ENCODE measurements around the gene RELL1. TPM values are rescaled to one million over a fixed set of nuclear protein-coding genes. Genes with fewer than 3 reads are reported as not detected.

The RELL1 gene
- total RNA-seq, 1 donor from 2014 or later = 23.1 TPM

DNA sequence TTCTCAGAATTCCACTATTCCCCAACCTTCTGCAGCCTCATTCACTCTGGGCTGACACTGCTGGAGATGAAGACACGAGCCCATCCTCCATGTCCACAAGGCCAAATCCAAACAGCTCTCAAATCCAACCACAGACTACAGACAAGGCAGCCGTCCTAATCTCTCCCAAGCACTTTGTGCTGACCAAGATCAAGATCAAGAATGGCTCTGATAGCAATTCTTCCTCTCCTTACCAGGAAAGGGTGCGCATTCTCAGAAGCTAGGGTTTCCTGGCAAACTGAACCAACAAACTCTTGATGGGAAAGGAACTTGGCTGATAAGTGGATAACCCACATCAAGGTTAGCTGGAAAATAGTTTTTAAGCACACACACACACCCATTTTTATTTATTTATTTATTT, 26.5 kb downstream of the RELL1 start:
- peaks cover 20% of the 10 kb centered on the region for H3K4me1 ChIP-seq (ENCODE audit: insufficient read depth, low read length)
- Mint-ChIP-seq H3K4me1 (ENCODE audit: low read depth, unreplicated experiment) (peaks cover 34% of the 10 kb centered on the region), H3K27ac (ENCODE audit: unreplicated experiment) (no peak overlapping the region), H3K36me3 (ENCODE audit: low read depth, unreplicated experiment) (peaks cover 16% of the 10 kb centered on the region), H3K9me3 (ENCODE audit: unreplicated experiment) (peaks cover 5% of the 10 kb centered on the region), H3K4me3 (ENCODE audit: unreplicated experiment) (no peak overlapping the region), H3K27me3 (ENCODE audit: low read depth, unreplicated experiment) (no peaks in the 10 kb centered on the region)
- H2AFZ ChIP-seq (ENCODE audit: low read depth, low read length) = no peak overlapping the region
- no peak overlapping the region for H3K4me3 ChIP-seq (ENCODE audit: insufficient read depth, low read depth, low read length)
- no peaks in the 10 kb centered on the region for H3K36me3 ChIP-seq (ENCODE audit: insufficient read depth, low read length)
- H3K9ac ChIP-seq (ENCODE audit: low read length) = no peak overlapping the region
- TF ChIP-seq EZH2 (IDR thresholded peaks at IDR 0.05; ENCODE audit: insufficient read depth, low read length) = no peak
- TF ChIP-seq, protein P1, sequence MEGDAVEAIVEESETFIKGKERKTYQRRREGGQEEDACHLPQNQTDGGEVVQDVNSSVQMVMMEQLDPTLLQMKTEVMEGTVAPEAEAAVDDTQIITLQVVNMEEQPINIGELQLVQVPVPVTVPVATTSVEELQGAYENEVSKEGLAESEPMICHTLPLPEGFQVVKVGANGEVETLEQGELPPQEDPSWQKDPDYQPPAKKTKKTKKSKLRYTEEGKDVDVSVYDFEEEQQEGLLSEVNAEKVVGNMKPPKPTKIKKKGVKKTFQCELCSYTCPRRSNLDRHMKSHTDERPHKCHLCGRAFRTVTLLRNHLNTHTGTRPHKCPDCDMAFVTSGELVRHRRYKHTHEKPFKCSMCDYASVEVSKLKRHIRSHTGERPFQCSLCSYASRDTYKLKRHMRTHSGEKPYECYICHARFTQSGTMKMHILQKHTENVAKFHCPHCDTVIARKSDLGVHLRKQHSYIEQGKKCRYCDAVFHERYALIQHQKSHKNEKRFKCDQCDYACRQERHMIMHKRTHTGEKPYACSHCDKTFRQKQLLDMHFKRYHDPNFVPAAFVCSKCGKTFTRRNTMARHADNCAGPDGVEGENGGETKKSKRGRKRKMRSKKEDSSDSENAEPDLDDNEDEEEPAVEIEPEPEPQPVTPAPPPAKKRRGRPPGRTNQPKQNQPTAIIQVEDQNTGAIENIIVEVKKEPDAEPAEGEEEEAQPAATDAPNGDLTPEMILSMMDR (IDR thresholded peaks at IDR 0.05; ENCODE audit: insufficient read depth, low read depth, low read length) = no peak
- H3K27me3 ChIP-seq (ENCODE audit: insufficient read depth, low read length) = no peaks in the 10 kb centered on the region
- H4K20me1 ChIP-seq (ENCODE audit: insufficient read depth, low read length) = peaks cover 10% of the 10 kb centered on the region
- H3K27ac ChIP-seq (ENCODE audit: low read depth, low read length) = no peak overlapping the region
- H3K4me2 ChIP-seq (ENCODE audit: low read length) = no peak overlapping the region
- FAIRE-seq = no peak
- peaks cover 26% of the 10 kb centered on the region for H3K79me2 ChIP-seq (ENCODE audit: insufficient read depth, low read length)
- no peak for DNase-seq (ENCODE audit: low read depth)
- H3K9me3 ChIP-seq (ENCODE audit: insufficient read depth, low read depth, low read length) = no peaks in the 10 kb centered on the region

DNA sequence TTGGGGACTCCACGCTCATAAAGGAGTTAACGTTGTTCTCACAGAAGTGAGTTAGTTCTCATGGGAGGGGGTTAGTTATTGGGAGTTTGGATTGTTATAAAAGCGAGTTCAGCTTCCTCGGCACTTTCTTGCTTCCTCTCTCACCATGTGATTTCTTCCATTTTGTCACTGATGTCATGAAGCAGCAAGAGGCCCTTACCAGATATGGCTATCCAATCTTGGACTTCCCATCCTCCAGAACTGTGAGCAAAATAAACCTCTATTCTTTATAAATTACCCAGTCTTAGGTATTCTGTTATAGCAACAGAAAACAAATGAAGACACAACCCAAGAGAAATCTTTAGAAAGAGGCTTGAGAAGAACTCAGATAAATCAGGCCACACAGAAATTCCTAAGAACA, 29.5 kb downstream of the RELL1 start:
- H3K4me3 Mint-ChIP-seq (ENCODE audit: unreplicated experiment) = no peak overlapping the region
- H2AFZ ChIP-seq (ENCODE audit: low read depth, low read length) = no peak overlapping the region
- no peak overlapping the region for H3K27ac ChIP-seq (ENCODE audit: low read depth, low read length)
- DNase-seq (ENCODE audit: low read depth) (no peak), FAIRE-seq (no peak)
- no peak overlapping the region for H3K27ac Mint-ChIP-seq (ENCODE audit: unreplicated experiment)
- peaks cover 10% of the 10 kb centered on the region for H4K20me1 ChIP-seq (ENCODE audit: insufficient read depth, low read length)
- H3K4me3 ChIP-seq (ENCODE audit: insufficient read depth, low read depth, low read length) = no peak overlapping the region
- no peaks in the 10 kb centered on the region for H3K27me3 Mint-ChIP-seq (ENCODE audit: low read depth, unreplicated experiment)
- peaks cover 8% of the 10 kb centered on the region for H3K4me1 ChIP-seq (ENCODE audit: insufficient read depth, low read length)
- peaks cover 20% of the 10 kb centered on the region for H3K36me3 Mint-ChIP-seq (ENCODE audit: low read depth, unreplicated experiment)
- H3K36me3 ChIP-seq (ENCODE audit: insufficient read depth, low read length) = no peaks in the 10 kb centered on the region
- H3K4me1 Mint-ChIP-seq (ENCODE audit: low read depth, unreplicated experiment) = peaks cover 12% of the 10 kb centered on the region
- no peak for TF ChIP-seq EZH2 (IDR thresholded peaks at IDR 0.05; ENCODE audit: insufficient read depth, low read length)
- TF ChIP-seq, protein P1 (IDR thresholded peaks at IDR 0.05; ENCODE audit: insufficient read depth, low read depth, low read length) = no peak
- H3K27me3 ChIP-seq (ENCODE audit: insufficient read depth, low read length) = no peaks in the 10 kb centered on the region
- H3K9ac ChIP-seq (ENCODE audit: low read length) = no peak overlapping the region
- H3K4me2 ChIP-seq (ENCODE audit: low read length) = no peak overlapping the region
- peaks cover 9% of the 10 kb centered on the region for H3K9me3 Mint-ChIP-seq (ENCODE audit: unreplicated experiment)
- no peaks in the 10 kb centered on the region for H3K9me3 ChIP-seq (ENCODE audit: insufficient read depth, low read depth, low read length)
- peaks cover 22% of the 10 kb centered on the region for H3K79me2 ChIP-seq (ENCODE audit: insufficient read depth, low read length)

DNA sequence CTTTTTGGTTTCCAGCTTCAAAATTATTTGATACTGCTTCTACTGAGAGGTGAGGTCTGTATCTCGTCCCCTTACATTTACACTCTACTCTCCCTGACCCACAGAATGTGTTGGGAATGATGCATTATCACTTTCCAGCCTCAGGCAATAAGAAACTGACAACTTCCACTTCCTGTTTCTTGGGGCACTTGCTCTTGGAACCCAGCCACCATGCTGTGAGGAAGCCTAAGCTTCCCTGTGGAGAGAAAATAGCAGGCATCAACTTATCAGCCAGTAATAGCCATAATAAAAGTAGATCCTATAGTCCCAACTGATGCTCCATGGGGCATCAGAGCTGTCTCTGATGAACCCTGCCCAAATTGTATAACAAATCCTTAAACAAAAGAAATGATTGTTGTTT, 32.6 kb downstream of the RELL1 start:
- no peaks in the 10 kb centered on the region for H3K27me3 Mint-ChIP-seq (ENCODE audit: low read depth, unreplicated experiment)
- peaks cover 18% of the 10 kb centered on the region for H3K36me3 Mint-ChIP-seq (ENCODE audit: low read depth, unreplicated experiment)

More for the DNA sequence above, 32.6 kb downstream of the RELL1 start:
- no peak overlapping the region for H3K9ac ChIP-seq (ENCODE audit: low read length)
- H3K4me1 ChIP-seq (ENCODE audit: insufficient read depth, low read length) = peaks cover 5% of the 10 kb centered on the region
- H3K27me3 ChIP-seq (ENCODE audit: insufficient read depth, low read length) = no peaks in the 10 kb centered on the region
- H4K20me1 ChIP-seq (ENCODE audit: insufficient read depth, low read length) = peaks cover 6% of the 10 kb centered on the region
- H3K36me3 ChIP-seq (ENCODE audit: insufficient read depth, low read length) = no peaks in the 10 kb centered on the region
- Mint-ChIP-seq H3K4me3 (ENCODE audit: unreplicated experiment) (no peak overlapping the region), H3K4me1 (ENCODE audit: low read depth, unreplicated experiment) (peaks cover under 1% of the 10 kb centered on the region), H3K9me3 (ENCODE audit: unreplicated experiment) (peaks cover 9% of the 10 kb centered on the region), H3K27ac (ENCODE audit: unreplicated experiment) (no peak overlapping the region)
- no peak overlapping the region for H3K4me3 ChIP-seq (ENCODE audit: insufficient read depth, low read depth, low read length)
- no peak overlapping the region for H2AFZ ChIP-seq (ENCODE audit: low read depth, low read length)
- H3K27ac ChIP-seq (ENCODE audit: low read depth, low read length) = no peak overlapping the region
- no peak overlapping the region for H3K4me2 ChIP-seq (ENCODE audit: low read length)
- FAIRE-seq = no peak
- no peak for TF ChIP-seq EZH2 (IDR thresholded peaks at IDR 0.05; ENCODE audit: insufficient read depth, low read length)
- TF ChIP-seq, protein P1 (IDR thresholded peaks at IDR 0.05; ENCODE audit: insufficient read depth, low read depth, low read length) = no peak
- H3K9me3 ChIP-seq (ENCODE audit: insufficient read depth, low read depth, low read length) = no peaks in the 10 kb centered on the region
- DNase-seq (ENCODE audit: low read depth) = no peak
- peaks cover 8% of the 10 kb centered on the region for H3K79me2 ChIP-seq (ENCODE audit: insufficient read depth, low read length)
